HepG2 (cell line): ENCODE data around the gene KDM6B. TPM values are rescaled to one million over a fixed set of nuclear protein-coding genes. Genes with fewer than 3 reads are reported as not detected.

Experiments used
- ATAD3A ChIP-seq: sonication (generic); formaldehyde crosslinking; IDR thresholded peaks from 2 replicates; pipeline ENCODE4 v1.4.0; 2020; ENCODE audit warnings: missing genetic modification reagents
- FOXA1 ChIP-seq, 2 experiments: fragments of 450-650 bp in 1 of 2; sonication (generic) in 1 of 2; formaldehyde crosslinking in 1 of 2; IDR thresholded peaks; 2 replicates each; pipeline versions ENCODE4 v1.4.0 to v1.6.1; 2016 to 2020; ENCODE audit warnings: missing genetic modification reagents in 1 of 2
- HNF4A ChIP-seq: sonication (generic); formaldehyde crosslinking; IDR thresholded peaks from 2 replicates; pipeline ENCODE4 v1.4.0; 2020; ENCODE audit warnings: missing genetic modification reagents
- HNRNPK ChIP-seq: fragments of 200-400 bp; formaldehyde crosslinking; IDR thresholded peaks from 2 replicates; pipeline ENCODE4 v1.6.1; 2018; ENCODE audit warnings: low read length, low read depth, moderate library complexity, mild to moderate bottlenecking; ENCODE audit not compliant: poor library complexity, severe bottlenecking
- JUN ChIP-seq: sonication (generic); formaldehyde crosslinking; IDR thresholded peaks from 2 replicates; pipeline ENCODE4 v1.4.0; 2020; ENCODE audit warnings: mild to moderate bottlenecking, missing genetic modification reagents
- KAT8 ChIP-seq: IDR thresholded peaks from 2 replicates; pipeline ENCODE4 v1.6.1; 2016; ENCODE audit warnings: missing genetic modification reagents, missing compliant biosample characterization
- KDM6A ChIP-seq: IDR thresholded peaks from 2 replicates; pipeline ENCODE4 v1.6.1; 2016; ENCODE audit warnings: low read depth
- MATR3 ChIP-seq: sonication (generic); formaldehyde crosslinking; IDR thresholded peaks from 2 replicates; pipeline ENCODE4 v1.4.0; 2020; ENCODE audit warnings: missing genetic modification reagents
- MEIS1 ChIP-seq: sonication (generic); formaldehyde crosslinking; IDR thresholded peaks from 2 replicates; pipeline ENCODE4 v1.9.0; 2021; ENCODE audit warnings: mild to moderate bottlenecking, missing genetic modification reagents, moderate library complexity, borderline replicate concordance
- NFKBIZ ChIP-seq: IDR thresholded peaks from 2 replicates; pipeline ENCODE4 v1.6.1; 2018; ENCODE audit warnings: missing genetic modification reagents, missing compliant biosample characterization
- NFYB ChIP-seq: sonication (generic); formaldehyde crosslinking; IDR thresholded peaks from 2 replicates; pipeline ENCODE4 v1.4.0; 2020; ENCODE audit warnings: missing genetic modification reagents
- POLR2AphosphoS5 ChIP-seq: IDR thresholded peaks from 2 replicates; pipeline ENCODE4 v1.6.1; 2012; ENCODE audit warnings: low read depth, low read length
- RFX5 ChIP-seq: IDR thresholded peaks from 2 replicates; pipeline ENCODE4 v1.6.1; 2011; ENCODE audit warnings: low read depth, low read length, improper control_type of control experiment
- SPEN ChIP-seq: sonication (generic); formaldehyde crosslinking; IDR thresholded peaks from 2 replicates; pipeline ENCODE4 v1.5.1; 2020; ENCODE audit warnings: low read depth, mild to moderate bottlenecking, missing genetic modification reagents
- STAG1 ChIP-seq: sonication (generic); formaldehyde crosslinking; IDR thresholded peaks from 2 replicates; pipeline ENCODE4 v1.4.0; 2020; ENCODE audit warnings: missing genetic modification reagents
- TBP ChIP-seq: sonication (generic); formaldehyde crosslinking; IDR thresholded peaks from 2 replicates; pipeline ENCODE4 v1.5.0; 2020; ENCODE audit warnings: missing genetic modification reagents
- ZNF543 ChIP-seq: sonication (generic); formaldehyde crosslinking; IDR thresholded peaks from 2 replicates; pipeline ENCODE4 v1.4.0; 2020; ENCODE audit warnings: mild to moderate bottlenecking, missing genetic modification reagents
- polyA plus RNA-seq, 8 experiments: library from polyadenylated mRNA; depleted of rRNA in 3 of 8; stranded (reverse) in 7 of 8; unstranded in 1 of 8; fragments of >200 nt; fragmentation: Illumina TruSeq in 4 of 8; extraction: Trizol in 4 of 8; gene quantifications; 2 replicates each; pipeline versions ENCODE4 v1.2.1 to v1.2.3, GENCODE V29; 2011 to 2016; ENCODE audit warnings: low read depth in 4 of 8, missing spikeins in 1 of 8, mixed read lengths in 1 of 8; ENCODE audit not compliant: insufficient read depth in 1 of 8
- total RNA-seq, 5 experiments: library from RNA; depleted of rRNA; stranded (reverse); fragments of >200 nt; fragmentation: Illumina TruSeq; extraction: Trizol; gene quantifications; 2 replicates each; pipeline ENCODE4 v1.2.3, GENCODE V29; 2016; ENCODE audit warnings: low read depth in 1 of 5
- TF ChIP-seq, protein P1 (sequence below): sonication (generic); formaldehyde crosslinking; IDR thresholded peaks from 2 replicates; pipeline ENCODE4 v1.4.0; 2020; ENCODE audit warnings: missing genetic modification reagents
- TF ChIP-seq, protein P2 (sequence below): sonication (generic); formaldehyde crosslinking; IDR thresholded peaks from 2 replicates; pipeline ENCODE4 v1.8.0; 2022; ENCODE audit warnings: missing genetic modification reagents, mild to moderate bottlenecking, moderate library complexity, borderline replicate concordance
- TF ChIP-seq, protein P3 (sequence below): sonication (generic); formaldehyde crosslinking; IDR thresholded peaks from 2 replicates; pipeline ENCODE4 v1.4.0; 2020; ENCODE audit warnings: missing genetic modification reagents, borderline replicate concordance

KDM6B gene
- total and polyA plus RNA-seq, 2 of the 13 experiments (the other 11 are each of a cell fraction or from before 2014, with no cell fraction given): 1.3 to 2.1 TPM

DNA sequence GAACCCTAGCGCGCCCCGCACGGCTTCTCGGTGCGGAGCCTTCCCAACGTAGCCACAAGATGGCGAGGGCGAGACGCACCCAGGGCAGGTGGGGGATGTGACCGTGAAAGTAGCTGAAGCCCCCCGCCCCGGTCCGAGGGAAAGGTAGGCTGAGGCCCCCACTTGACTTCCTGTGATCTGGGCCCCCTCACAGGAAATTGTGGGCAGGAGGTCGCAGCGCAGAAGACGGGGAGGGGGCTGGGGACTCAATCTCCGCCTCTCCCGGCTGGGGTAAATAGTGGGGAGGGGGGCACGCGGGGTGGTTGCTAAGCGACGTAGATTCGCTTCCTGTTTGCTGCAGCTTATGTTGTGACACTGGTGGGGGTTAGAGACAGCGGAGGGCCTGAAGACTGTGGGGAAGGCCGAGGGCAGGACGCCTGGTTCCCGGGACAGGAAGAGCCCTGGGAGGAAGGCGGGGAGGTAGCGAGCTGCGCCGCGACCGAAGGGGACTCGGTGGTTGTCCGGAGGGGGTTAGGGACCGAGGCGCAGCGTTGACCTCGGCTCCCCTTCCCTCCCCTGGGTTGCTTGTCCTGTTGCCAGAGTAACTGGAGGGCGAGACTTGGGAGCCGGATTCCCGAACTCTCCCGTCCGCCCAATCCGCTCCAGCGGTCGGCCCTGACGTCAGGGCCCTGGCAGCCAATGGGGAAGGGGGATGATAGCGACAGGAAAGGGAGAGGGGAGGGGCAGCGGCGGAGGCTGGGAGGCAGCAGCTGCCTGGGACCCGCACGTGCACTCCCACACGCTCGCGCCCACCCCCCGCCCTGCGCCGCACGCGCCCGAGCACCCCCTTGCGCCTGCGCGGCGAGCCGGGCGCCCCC is 1.2 kb downstream of the KDM6B start (continued):
- peak; percentile 67 for TF ChIP-seq POLR2AphosphoS5
- TF ChIP-seq FOXA1 (IDR thresholded peaks at IDR 0.05): no peak
- no peak for TF ChIP-seq FOXA1 (CRISPR knock-in tag; IDR thresholded peaks at IDR 0.05)
- TF ChIP-seq RFX5: peak; percentile 91
- TF ChIP-seq STAG1 (CRISPR knock-in tag): peak; percentile 62
- no peak for TF ChIP-seq MATR3
- peak; percentile 13; the same call in 1 of the 2 replicates for TF ChIP-seq MEIS1 (CRISPR knock-in tag)
- no peak for TF ChIP-seq TBP (CRISPR knock-in tag)
- TF ChIP-seq, protein P1, sequence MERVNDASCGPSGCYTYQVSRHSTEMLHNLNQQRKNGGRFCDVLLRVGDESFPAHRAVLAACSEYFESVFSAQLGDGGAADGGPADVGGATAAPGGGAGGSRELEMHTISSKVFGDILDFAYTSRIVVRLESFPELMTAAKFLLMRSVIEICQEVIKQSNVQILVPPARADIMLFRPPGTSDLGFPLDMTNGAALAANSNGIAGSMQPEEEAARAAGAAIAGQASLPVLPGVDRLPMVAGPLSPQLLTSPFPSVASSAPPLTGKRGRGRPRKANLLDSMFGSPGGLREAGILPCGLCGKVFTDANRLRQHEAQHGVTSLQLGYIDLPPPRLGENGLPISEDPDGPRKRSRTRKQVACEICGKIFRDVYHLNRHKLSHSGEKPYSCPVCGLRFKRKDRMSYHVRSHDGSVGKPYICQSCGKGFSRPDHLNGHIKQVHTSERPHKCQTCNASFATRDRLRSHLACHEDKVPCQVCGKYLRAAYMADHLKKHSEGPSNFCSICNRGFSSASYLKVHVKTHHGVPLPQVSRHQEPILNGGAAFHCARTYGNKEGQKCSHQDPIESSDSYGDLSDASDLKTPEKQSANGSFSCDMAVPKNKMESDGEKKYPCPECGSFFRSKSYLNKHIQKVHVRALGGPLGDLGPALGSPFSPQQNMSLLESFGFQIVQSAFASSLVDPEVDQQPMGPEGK (CRISPR knock-in tag): peak; percentile 67
- TF ChIP-seq JUN (CRISPR knock-in tag): no peak
- TF ChIP-seq KDM6A: no peak
- peak; percentile 44 for TF ChIP-seq HNRNPK
- peak; percentile 18; the same call in 1 of the 2 replicates for TF ChIP-seq SPEN (CRISPR knock-in tag)
- TF ChIP-seq, protein P2, sequence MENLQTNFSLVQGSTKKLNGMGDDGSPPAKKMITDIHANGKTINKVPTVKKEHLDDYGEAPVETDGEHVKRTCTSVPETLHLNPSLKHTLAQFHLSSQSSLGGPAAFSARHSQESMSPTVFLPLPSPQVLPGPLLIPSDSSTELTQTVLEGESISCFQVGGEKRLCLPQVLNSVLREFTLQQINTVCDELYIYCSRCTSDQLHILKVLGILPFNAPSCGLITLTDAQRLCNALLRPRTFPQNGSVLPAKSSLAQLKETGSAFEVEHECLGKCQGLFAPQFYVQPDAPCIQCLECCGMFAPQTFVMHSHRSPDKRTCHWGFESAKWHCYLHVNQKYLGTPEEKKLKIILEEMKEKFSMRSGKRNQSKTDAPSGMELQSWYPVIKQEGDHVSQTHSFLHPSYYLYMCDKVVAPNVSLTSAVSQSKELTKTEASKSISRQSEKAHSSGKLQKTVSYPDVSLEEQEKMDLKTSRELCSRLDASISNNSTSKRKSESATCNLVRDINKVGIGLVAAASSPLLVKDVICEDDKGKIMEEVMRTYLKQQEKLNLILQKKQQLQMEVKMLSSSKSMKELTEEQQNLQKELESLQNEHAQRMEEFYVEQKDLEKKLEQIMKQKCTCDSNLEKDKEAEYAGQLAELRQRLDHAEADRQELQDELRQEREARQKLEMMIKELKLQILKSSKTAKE (CRISPR knock-in tag): peak; percentile 79
- 0 out of 2 replicates have a peak, but pooled peaks have one; percentile 14 for TF ChIP-seq ATAD3A
- TF ChIP-seq NFKBIZ (CRISPR knock-in tag): no peak
- TF ChIP-seq NFYB (CRISPR knock-in tag): peak; percentile 78
- 0 out of 2 replicates have a peak, but pooled peaks have one; percentile 16 for TF ChIP-seq ZNF543 (CRISPR knock-in tag)
- TF ChIP-seq, protein P3, sequence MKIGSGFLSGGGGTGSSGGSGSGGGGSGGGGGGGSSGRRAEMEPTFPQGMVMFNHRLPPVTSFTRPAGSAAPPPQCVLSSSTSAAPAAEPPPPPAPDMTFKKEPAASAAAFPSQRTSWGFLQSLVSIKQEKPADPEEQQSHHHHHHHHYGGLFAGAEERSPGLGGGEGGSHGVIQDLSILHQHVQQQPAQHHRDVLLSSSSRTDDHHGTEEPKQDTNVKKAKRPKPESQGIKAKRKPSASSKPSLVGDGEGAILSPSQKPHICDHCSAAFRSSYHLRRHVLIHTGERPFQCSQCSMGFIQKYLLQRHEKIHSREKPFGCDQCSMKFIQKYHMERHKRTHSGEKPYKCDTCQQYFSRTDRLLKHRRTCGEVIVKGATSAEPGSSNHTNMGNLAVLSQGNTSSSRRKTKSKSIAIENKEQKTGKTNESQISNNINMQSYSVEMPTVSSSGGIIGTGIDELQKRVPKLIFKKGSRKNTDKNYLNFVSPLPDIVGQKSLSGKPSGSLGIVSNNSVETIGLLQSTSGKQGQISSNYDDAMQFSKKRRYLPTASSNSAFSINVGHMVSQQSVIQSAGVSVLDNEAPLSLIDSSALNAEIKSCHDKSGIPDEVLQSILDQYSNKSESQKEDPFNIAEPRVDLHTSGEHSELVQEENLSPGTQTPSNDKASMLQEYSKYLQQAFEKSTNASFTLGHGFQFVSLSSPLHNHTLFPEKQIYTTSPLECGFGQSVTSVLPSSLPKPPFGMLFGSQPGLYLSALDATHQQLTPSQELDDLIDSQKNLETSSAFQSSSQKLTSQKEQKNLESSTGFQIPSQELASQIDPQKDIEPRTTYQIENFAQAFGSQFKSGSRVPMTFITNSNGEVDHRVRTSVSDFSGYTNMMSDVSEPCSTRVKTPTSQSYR (CRISPR knock-in tag): peak; percentile 74; the same call in 1 of the 2 replicates
- TF ChIP-seq KAT8 (CRISPR knock-in tag): peak; percentile 30; the same call in 1 of the 2 replicates
- 0 out of 2 replicates have a peak, but pooled peaks have one; percentile 2 for TF ChIP-seq HNF4A (CRISPR knock-in tag)
